Stimulated activated CD4-positive, alpha-beta T cell treated with anti-CD3 and anti-CD28 coated beads, Interleukin-1b, Interleukin-23, amount 100 ng/mL, for 24 hours (primary cell): ENCODE measurements around the gene ADD2.
"Not testable (repeated sequence)": the region's sequence is repeated elsewhere in the genome, so short reads cannot be mapped to it uniquely, and the experiment has no call there.

Experiments
- DNase-seq, 4 experiments: peaks; one replicate each; pipeline ENCODE4 v3.0.0-alpha.2; 2020; ENCODE audit warnings: low read depth in 4 of 4, low spot score in 1 of 4

The ADD2 gene

GRCh38 chr2:70753902-70754301 is 14.1 kb downstream of the ADD2 start:
- no peak for DNase-seq

DNA sequence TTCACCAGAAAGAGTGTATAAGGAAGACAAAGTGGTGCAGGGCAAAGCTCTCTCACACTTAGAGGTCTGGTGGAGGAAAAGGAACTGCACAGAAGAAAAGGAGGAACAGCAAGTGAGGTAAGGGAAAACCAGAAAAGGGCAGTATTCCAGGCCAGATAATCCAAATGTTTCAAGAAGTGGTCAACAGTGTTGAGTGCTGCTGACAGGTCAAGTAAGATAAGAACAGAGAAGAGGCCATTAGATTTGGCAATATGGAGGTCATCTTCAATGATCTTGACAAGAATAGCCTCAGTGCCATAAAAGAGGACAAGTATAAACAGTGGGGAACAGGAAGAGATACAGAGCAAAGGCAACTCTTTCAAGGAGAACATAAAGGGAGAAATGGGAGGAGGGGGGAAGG is 15.0 kb downstream of the ADD2 start:
- DNase-seq, result no peak

- DNase-seq, result no peak
Measured at GRCh38 chr2:70752396-70752795, 15.6 kb downstream of the ADD2 start.

DNA sequence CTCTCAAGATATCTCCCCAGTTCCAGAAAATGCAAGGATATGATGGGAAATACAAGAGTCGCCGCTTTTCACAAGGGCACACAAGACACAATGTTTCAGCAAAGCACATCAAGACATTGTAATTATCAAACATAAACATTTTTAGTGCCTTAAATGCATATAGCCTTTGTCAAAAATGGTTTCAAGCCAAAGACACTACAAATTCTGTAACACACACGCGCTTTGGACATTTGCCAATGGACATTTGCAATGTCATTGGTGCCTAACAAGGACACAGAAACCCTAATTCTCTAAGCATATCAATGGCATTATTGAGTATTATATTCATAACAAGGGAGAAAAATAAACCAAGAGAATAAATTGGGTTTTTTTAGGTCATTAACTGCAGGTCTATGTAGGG is 16.1 kb downstream of the ADD2 start:
- no peak for DNase-seq

GRCh38 chr2:70750320-70750719 is 17.7 kb downstream of the ADD2 start:
- no peak for DNase-seq

GRCh38 chr2:70748002-70748784 is 19.8 kb downstream of the ADD2 start:
- no peak for DNase-seq

DNA sequence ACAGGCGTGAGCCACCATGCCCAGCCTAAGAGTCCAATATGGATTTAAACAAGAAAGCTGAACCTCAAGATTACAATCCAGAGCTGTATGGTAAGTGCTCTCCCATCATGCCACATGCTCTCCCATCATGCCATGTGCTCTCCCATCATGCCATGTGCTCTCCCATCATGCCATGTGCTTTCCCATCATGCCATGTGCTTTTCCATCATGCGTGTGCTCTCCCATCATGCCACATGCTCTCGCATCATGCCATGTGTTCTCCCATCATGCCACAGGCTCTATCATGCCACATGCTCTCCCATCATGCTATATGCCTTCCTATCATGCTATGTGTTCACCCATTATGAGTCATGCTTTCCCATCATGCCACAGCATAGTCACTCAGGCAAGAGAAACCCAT is 20.7 kb downstream of the ADD2 start:
- DNase-seq, result no peak

DNA sequence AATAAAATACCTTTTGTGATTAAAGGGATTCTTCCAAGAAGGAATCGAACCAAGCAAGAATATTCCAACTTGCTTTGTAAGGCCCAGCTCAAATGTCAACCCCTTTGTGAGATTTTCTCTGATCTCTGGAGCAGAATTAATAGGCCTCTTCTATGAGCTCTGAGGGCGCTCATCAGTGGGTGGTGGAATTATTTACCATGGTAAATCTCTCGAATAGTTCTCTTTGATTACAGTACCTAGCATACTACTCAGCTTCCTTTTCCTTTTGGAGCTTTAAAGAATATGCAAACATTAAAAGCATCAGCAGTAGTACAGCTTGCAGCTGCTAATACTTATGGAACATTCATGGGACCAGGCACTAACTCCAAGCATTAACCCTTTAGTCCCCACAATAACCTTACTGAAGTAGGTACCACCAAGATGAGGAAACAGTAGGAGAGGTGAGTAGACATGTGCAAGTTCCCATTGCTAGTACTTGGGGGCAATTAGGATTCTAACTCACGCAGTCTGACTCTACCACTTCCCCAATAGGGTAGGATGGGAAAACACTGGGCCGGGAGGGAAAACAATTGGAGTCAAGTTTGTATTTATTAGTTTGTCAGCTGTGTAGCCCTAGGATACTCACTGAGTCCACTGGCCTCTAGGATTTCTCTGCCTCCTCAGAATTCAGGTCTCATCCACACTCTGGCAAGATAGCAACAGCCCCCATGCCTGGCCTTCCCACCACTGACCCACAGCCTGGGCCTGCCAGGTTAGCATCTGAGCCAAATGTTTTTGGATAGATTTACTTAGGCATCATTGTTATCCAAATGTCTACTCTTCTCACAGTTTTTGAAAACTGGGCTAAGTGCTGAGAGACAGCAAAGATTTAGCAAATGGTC is 21.7 kb downstream of the ADD2 start:
- no peak for DNase-seq

GRCh38 chr2:70745276-70745825 is 22.6 kb downstream of the ADD2 start:
- DNase-seq, result no peak

GRCh38 chr2:70744397-70744796 is 23.6 kb downstream of the ADD2 start:
- DNase-seq, result no peak

DNA sequence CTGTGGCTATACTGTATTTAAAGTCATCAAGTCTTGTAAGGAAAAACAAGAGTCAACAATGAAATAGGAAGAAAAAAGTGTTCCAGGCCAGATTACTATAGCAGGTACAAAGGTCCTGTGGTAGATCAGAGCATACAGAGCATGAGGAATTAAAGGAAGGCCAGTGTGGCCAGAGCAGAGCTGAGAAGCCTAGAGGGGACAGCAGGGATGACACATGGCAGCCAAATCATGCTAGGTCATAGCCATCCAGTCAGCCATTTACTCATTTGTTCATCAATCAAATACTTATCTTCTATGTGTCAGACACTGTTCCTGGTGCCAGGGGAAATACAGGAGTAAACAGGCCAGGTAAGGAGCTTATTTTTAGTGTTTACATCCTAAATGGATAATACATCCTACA is 24.3 kb downstream of the ADD2 start:
- DNase-seq, result no peak

DNA sequence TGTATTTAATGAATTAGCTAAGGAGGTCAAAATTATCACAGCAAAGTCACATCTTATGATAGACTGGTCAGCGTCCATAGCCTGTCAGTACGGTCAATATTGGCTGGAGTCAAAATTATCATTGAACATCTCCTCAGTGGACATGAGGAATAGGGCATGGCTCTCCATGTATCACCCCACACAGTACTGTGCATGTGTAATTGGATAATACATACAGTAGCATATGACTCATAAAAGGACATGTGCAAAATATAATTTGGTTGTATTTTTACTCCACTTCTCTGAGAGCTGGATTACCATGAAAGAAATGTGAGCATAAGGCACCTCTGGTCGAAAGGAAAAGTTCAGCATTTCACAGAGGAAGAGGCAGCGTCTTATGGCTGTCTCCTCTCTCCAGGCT is 24.9 kb downstream of the ADD2 start:
- no peak for DNase-seq

DNA sequence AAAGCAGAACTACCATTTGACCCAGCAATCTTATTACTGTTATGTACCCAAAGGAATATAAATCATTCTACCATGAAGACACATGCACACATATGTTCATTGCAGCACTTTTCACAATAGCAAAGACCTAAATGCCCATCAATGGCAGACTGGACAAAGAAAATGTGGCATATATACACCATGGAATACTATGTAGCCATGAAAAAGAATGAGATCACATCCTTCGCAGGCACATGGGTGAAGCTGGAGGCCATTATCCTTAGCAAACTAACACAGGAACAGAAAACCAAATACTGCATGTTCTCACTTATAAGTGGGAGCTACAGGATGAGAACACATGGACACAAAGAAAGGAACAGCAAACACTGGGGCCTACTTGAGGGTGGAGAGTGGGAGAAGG is 28.5 kb downstream of the ADD2 start:
- not testable (repeated sequence) for DNase-seq

DNA sequence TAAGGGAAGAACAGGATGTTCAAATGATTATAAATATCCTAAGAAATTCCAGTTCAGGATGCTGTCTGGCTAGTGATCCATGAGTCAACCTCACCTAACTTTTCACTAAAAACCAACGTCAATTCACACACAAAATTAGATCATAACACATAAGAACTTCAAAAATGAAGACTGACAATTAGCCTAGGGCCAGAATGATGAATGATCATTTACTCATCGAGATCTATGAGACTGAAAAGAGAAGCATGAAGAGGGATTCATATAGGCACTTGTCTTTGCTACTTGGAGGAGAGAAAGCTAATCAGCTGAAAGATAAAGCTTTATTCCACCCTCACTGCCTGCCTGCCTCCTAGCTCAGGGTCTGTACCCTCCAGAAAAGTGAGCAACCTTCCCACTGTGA is 29.8 kb downstream of the ADD2 start:
- no peak for DNase-seq

- no peak for DNase-seq
Measured at GRCh38 chr2:70735071-70735470, 32.9 kb downstream of the ADD2 start.

- DNase-seq, result no peak
Measured at GRCh38 chr2:70733646-70734180, 34.3 kb downstream of the ADD2 start.

GRCh38 chr2:70732766-70733645 is 35.0 kb downstream of the ADD2 start:
- DNase-seq, result no peak

- no peak for DNase-seq
Measured at GRCh38 chr2:70730730-70731129, 37.3 kb downstream of the ADD2 start.

DNA sequence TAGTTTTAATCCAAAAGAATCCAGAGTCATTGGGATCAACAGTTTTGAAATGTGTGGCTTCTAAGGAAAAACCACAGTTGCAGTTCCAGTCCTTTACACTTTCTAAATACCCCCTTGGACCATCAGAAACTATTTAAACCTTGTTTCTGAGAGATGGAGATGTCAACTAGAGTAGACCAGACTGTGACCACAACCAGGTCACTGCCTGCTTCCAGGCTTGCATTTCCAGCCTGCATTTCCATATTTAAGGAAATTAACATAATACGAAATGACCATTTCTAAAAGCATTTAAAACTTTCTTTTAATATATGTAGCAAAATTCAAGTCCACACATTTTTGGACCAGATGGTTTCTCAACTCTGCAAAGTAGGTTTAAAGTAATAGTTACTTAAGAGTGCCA is 38.4 kb downstream of the ADD2 start:
- no peak for DNase-seq

- DNase-seq, result no peak
Measured at GRCh38 chr2:70728128-70728527, 39.9 kb downstream of the ADD2 start.
